GM21717 (cell line): ENCODE results near the gene FILIP1L.

ENCODE experiments used
- ATAC-seq: cut with Tn5 transposase; IDR thresholded peaks from one replicate; pipeline ENCODE4 v1.9.1; 2021; ENCODE audit warnings: mild to moderate bottlenecking, moderate library complexity; ENCODE audit not compliant: unreplicated experiment

FILIP1L gene

GRCh38 chr3:99981138-99981537, 133.2 kb downstream of the FILIP1L start:
- ATAC-seq = no peak

GRCh38 chr3:99980606-99981005, 133.7 kb downstream of the FILIP1L start:
- no peak for ATAC-seq

- no peak for ATAC-seq
These were observed 136.1 kb downstream of the FILIP1L start for GRCh38 chr3:99978221-99978620.

- ATAC-seq = no peak
These were observed 137.7 kb downstream of the FILIP1L start for GRCh38 chr3:99976584-99976983.

- ATAC-seq = no peak
These were observed 139.3 kb downstream of the FILIP1L start for GRCh38 chr3:99974989-99975388.

GRCh38 chr3:99972380-99973104, 141.8 kb downstream of the FILIP1L start:
- no peak for ATAC-seq

- ATAC-seq = no peak
These were observed 142.5 kb downstream of the FILIP1L start for GRCh38 chr3:99971761-99972160.

- ATAC-seq = peak; percentile 94
These were observed 144.1 kb downstream of the FILIP1L start for GRCh38 chr3:99970198-99970597.

- no peak for ATAC-seq
These were observed 145.2 kb downstream of the FILIP1L start for GRCh38 chr3:99969136-99969535.

GRCh38 chr3:99967796-99968195, 146.5 kb downstream of the FILIP1L start:
- no peak for ATAC-seq

- ATAC-seq = no peak
These were observed 147.5 kb downstream of the FILIP1L start for GRCh38 chr3:99966662-99967416.

- no peak for ATAC-seq
These were observed 148.5 kb downstream of the FILIP1L start for GRCh38 chr3:99965681-99966408.

- no peak for ATAC-seq
These were observed 149.2 kb downstream of the FILIP1L start for GRCh38 chr3:99965077-99965476.

- ATAC-seq = no peak
These were observed 151.6 kb downstream of the FILIP1L start for GRCh38 chr3:99962703-99963102.

- ATAC-seq = no peak
These were observed 152.4 kb downstream of the FILIP1L start for GRCh38 chr3:99961756-99962515.

- ATAC-seq = no peak
These were observed 153.4 kb downstream of the FILIP1L start for GRCh38 chr3:99960941-99961340.

- no peak for ATAC-seq
These were observed 154.0 kb downstream of the FILIP1L start for GRCh38 chr3:99960123-99960878.

GRCh38 chr3:99958222-99958912, 155.9 kb downstream of the FILIP1L start:
- no peak for ATAC-seq

GRCh38 chr3:99957151-99957796, 157.0 kb downstream of the FILIP1L start:
- ATAC-seq = no peak
